GM12891 (cell line): ENCODE measurements around the gene HAUS7.

ENCODE experiments used
- POLR2A ChIP-seq: IDR thresholded peaks from 2 replicates; pipeline ENCODE4 v1.6.1; 2011; ENCODE audit warnings: low read depth, low read length, control low read depth
- POLR2AphosphoS5 ChIP-seq: IDR thresholded peaks from 2 replicates; pipeline ENCODE4 v1.6.1; 2011; ENCODE audit warnings: low read depth, low read length, control low read depth
- POU2F2 ChIP-seq: IDR thresholded peaks from 2 replicates; pipeline ENCODE4 v1.6.1; 2011; ENCODE audit warnings: low read depth, mild to moderate bottlenecking, control low read depth, low read length, moderate library complexity
- SPI1 ChIP-seq: IDR thresholded peaks from 2 replicates; pipeline ENCODE4 v1.6.1; 2011; ENCODE audit warnings: low read depth, low read length, control low read depth
- TAF1 ChIP-seq: IDR thresholded peaks from 2 replicates; pipeline ENCODE4 v1.6.1; 2011; ENCODE audit warnings: low read depth, low read length, control low read depth

DNA sequence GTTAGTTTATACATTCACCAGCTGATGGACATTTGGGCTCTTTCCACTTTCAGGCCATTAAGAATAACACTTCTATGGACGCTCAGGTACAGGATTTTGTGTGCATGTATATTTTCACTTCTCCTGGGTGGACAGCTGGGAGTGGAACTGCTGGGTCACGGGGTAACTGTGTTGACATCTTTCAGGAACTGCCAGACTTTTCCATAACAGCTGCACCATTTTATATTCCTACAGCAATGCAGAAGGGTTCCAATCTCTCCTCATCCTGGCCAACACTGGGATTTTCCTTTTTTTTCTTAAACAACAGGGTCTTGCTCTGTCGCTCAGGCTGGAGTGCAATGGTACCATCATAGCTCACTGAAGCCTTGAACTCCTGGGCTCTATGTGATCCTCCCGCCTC lies 11.9 kb downstream of the HAUS7 start:
- TF ChIP-seq POLR2AphosphoS5, result no peak
- TF ChIP-seq TAF1, result no peak
- TF ChIP-seq POLR2A, result no peak
- no peak for TF ChIP-seq SPI1
- no peak for TF ChIP-seq POU2F2
